Suprapubic skin (tissue), 4 donors: Measurements from ENCODE around the gene HNMT. TPM values are rescaled to one million over a fixed set of nuclear protein-coding genes. Genes with fewer than 3 reads are reported as not detected.
A peak's percentile ranks its signal among the peaks of the same experiment; 100 is the strongest.
"Not testable (repeated sequence)": the region's sequence is repeated elsewhere in the genome, so short reads cannot be mapped to it uniquely, and the experiment has no call there.

Experiments
- DNase-seq, 2 donors: peaks; one replicate each; pipeline ENCODE4 v3.0.0-alpha.2; 2019; ENCODE audit warnings: low spot score in 2 of 2
- H3K27ac ChIP-seq: fragments of 200-600 bp; sonication (generic); one replicate; pipeline ENCODE4 v1.5.1; 2019
- H3K27me3 ChIP-seq: fragments of 200-600 bp; sonication (generic); one replicate; pipeline ENCODE4 v1.5.1; 2019
- H3K36me3 ChIP-seq: fragments of 200-600 bp; sonication (generic); one replicate; pipeline ENCODE4 v1.5.1; 2019
- H3K4me1 ChIP-seq: fragments of 200-600 bp; sonication (generic); one replicate; pipeline ENCODE4 v1.5.1; 2019
- H3K4me3 ChIP-seq: fragments of 200-600 bp; sonication (generic); one replicate; pipeline ENCODE4 v1.5.1; 2019; ENCODE audit warnings: mild to moderate bottlenecking
- H3K9me3 ChIP-seq: fragments of 200-600 bp; sonication (generic); one replicate; pipeline ENCODE4 v1.5.1; 2019
- EP300 ChIP-seq: sonication (generic); formaldehyde crosslinking; IDR thresholded peaks from one replicate; pipeline ENCODE4 v1.6.1; 2017; ENCODE audit warnings: antibody characterized with exemption
- POLR2A ChIP-seq, 2 donors: fragments of 450-650 bp; IDR thresholded peaks; one replicate each; pipeline ENCODE4 v1.6.1; 2017; ENCODE audit warnings: antibody characterized with exemption in 2 of 2, mild to moderate bottlenecking in 2 of 2, moderate library complexity in 2 of 2
- POLR2AphosphoS5 ChIP-seq, 3 donors: sonication (generic); formaldehyde crosslinking; IDR thresholded peaks; one replicate each; pipeline ENCODE4 v1.6.1; 2017; ENCODE audit warnings: antibody characterized with exemption in 3 of 3
- WGBS: methylation state at CpG from one replicate; pipeline ENCODE4 v1.1.5; 2018; 5-methylcytosine and 5-hydroxymethylcytosine counted together
- total RNA-seq, 4 donors: library from RNA; depleted of rRNA; stranded (reverse); fragments of >200 nt; gene quantifications; one replicate each; pipeline ENCODE4 v1.1.0, GENCODE V29; 2016
- TF ChIP-seq, protein P1 (sequence below), 2 donors: fragments of 200-600 bp in 1 of 2; fragments of 450-650 bp in 1 of 2; sonication (generic) in 1 of 2; IDR thresholded peaks; one replicate each; pipeline ENCODE4 v1.5.1; 2016 to 2019; ENCODE audit warnings: antibody characterized with exemption in 2 of 2, mild to moderate bottlenecking in 1 of 2, moderate library complexity in 1 of 2

Gene HNMT
- total RNA-seq, 4 donors from 2014 or later = 16.7 to 28.5 (median 19.9) TPM

DNA sequence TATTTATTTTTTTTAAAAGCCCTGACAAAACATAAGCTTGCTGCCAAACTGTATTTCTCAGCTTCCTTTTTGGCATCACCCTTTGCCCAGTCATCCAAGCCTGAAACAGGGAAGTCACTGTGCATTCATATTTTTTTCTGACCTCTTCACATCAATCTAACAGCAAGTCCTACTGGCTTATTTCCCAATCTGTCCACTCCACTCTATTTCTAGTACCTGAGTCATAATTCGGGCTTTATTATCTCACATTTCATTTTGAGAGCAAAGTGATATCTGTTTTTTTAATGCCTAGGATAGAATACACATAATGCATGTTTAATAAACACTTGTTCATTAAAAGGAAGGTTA, 5.1 kb downstream of the HNMT start:
- H3K27ac ChIP-seq = peak overlapping the region; percentile 28
- no peaks in the 10 kb centered on the region for H3K36me3 ChIP-seq
- H3K9me3 ChIP-seq = no peaks in the 10 kb centered on the region
- H3K4me1 ChIP-seq = peaks cover 32% of the 10 kb centered on the region
- TF ChIP-seq, protein P1, sequence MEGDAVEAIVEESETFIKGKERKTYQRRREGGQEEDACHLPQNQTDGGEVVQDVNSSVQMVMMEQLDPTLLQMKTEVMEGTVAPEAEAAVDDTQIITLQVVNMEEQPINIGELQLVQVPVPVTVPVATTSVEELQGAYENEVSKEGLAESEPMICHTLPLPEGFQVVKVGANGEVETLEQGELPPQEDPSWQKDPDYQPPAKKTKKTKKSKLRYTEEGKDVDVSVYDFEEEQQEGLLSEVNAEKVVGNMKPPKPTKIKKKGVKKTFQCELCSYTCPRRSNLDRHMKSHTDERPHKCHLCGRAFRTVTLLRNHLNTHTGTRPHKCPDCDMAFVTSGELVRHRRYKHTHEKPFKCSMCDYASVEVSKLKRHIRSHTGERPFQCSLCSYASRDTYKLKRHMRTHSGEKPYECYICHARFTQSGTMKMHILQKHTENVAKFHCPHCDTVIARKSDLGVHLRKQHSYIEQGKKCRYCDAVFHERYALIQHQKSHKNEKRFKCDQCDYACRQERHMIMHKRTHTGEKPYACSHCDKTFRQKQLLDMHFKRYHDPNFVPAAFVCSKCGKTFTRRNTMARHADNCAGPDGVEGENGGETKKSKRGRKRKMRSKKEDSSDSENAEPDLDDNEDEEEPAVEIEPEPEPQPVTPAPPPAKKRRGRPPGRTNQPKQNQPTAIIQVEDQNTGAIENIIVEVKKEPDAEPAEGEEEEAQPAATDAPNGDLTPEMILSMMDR (IDR thresholded peaks at IDR 0.05) = no peak
- TF ChIP-seq EP300 (no peak), POLR2AphosphoS5 (IDR thresholded peaks at IDR 0.05) (no peak), POLR2A (IDR thresholded peaks at IDR 0.05) (no peak)
- no peaks in the 10 kb centered on the region for H3K27me3 ChIP-seq
- WGBS = 9% methylated on average over 1 of the region's 1 CpG
- no peak overlapping the region for H3K4me3 ChIP-seq
- DNase-seq = no peak

DNA sequence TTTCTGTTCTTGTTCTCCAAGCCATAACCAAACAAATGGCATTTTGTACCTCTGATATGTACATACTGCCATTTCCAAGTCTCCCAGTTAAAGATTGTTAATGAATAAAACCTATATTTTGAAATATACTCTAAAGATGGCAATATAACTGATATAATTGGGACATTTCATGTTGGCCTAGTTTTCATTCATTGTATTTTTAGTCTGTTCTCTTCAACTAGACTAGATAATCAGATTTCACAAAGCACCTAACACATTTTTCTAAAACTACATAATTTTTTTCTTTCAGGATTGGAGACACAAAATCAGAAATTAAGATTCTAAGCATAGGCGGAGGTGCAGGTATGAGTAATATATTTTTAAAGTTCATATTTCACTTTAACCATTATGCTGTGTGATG, 5.6 kb downstream of the HNMT start:
- TF ChIP-seq POLR2A (IDR thresholded peaks at IDR 0.05) = no peak
- TF ChIP-seq, protein P1 (IDR thresholded peaks at IDR 0.05) = no peak
- no peak for TF ChIP-seq EP300
- TF ChIP-seq POLR2AphosphoS5 (IDR thresholded peaks at IDR 0.05) = no peak
- Histone ChIP-seq H3K4me1 (peaks cover 33% of the 10 kb centered on the region), H3K9me3 (no peaks in the 10 kb centered on the region), H3K4me3 (no peak overlapping the region), H3K27ac (peak overlapping the region; percentile 28), H3K27me3 (no peaks in the 10 kb centered on the region), H3K36me3 (no peaks in the 10 kb centered on the region)
- WGBS = 100% methylated on average over 1 of the region's 1 CpG
- DNase-seq = no peak

DNA sequence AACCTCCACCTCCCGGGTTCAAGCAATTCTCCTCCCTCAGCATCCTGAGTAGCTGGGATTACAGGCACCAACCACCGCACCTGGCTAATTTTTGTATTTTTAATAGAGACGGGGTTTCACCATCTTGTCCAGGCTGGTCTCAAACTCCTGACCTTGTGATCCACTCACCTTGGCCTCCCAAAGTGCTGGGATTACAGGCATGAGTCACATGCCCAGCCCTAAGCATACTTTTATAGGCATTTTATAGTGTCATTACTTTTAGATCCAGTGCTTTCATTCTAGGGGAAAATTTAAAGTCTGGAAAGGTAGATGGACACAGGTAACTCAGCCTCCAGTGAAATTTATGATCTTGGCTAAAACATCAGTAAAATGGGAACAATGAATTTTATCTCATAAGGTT, 7.0 kb downstream of the HNMT start:
- not testable (repeated sequence) for H3K27me3 ChIP-seq, H3K9me3 ChIP-seq, H3K36me3 ChIP-seq, H3K4me3 ChIP-seq, DNase-seq, H3K27ac ChIP-seq
- H3K4me1 ChIP-seq = peaks cover 40% of the 10 kb centered on the region
- 94% methylated on average over 3 of the region's 3 CpGs for WGBS

DNA sequence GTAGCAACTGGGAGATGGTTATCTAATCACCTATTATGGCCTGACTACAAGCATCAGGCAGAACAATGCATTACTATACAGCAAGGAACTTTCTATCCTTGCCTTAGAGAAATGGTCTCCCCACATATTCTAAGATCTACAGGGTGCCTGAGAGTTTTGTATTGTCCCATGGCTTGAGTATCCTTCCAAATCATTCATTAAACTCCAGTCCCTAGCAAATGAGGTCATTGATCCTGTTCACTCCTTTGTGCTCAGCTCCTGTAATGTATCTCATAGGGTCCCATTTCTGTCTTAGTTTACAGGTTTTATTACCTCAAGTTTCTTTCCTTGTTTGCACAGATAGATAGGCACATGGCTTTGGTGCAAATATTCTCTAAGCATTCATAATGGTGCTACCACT, 9.0 kb downstream of the HNMT start:
- no peak for DNase-seq
- TF ChIP-seq POLR2AphosphoS5 (IDR thresholded peaks at IDR 0.05) (no peak), POLR2A (IDR thresholded peaks at IDR 0.05) (no peak), EP300 (no peak)
- TF ChIP-seq, protein P1 (IDR thresholded peaks at IDR 0.05) = no peak

DNA sequence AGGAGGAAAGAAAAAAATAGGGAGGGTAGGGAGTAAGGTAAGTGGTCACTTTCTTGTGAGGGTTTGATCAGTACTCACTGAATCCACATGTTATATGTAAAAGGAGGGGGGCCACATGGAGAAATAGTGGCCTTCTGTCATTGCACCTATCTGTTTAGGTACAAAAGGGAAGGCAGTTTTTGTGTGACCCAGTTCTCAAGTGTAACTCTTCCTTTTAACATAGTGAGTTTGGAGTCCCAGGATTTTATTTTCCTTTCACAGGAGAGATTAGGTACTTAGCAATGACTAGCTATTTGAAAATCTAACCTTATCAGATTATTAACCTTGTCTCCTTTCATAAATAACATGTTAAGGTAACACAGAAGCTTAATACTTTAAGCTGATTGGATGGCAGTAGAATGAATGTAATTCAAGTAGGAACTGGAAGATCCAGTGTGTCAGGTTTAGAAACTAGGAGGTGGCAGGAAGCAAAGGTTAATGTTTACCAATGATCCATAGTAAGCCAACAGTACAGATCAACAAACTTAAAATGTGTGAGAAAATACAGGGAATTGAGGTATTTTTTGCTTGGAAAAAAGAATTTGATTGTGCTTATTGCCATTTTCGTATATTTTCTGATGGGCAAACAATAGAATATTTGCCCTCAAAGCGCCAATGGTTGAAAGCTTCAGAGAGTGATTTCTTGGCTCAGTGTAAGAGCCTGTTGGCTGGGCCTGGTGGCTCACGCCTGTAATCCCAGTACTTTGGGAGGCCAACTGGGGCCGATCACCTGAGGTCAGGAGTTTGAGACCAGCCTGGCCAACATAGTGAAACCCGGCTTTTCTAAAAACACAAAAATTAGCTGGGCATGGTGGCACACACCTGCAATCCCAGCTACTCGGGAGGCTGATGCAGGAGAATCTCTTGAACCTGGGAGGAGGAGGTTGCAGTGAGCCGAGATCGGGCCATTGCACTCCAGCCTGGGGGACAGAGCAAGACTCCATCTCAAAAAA, 11.3 kb downstream of the HNMT start:
- Histone ChIP-seq H3K36me3 (no peaks in the 10 kb centered on the region), H3K9me3 (no peaks in the 10 kb centered on the region), H3K27ac (peak overlapping the region; percentile 84), H3K4me3 (no peak overlapping the region), H3K27me3 (no peaks in the 10 kb centered on the region), H3K4me1 (peaks cover 39% of the 10 kb centered on the region)
- DNase-seq = no peak
- 66% methylated on average over 8 of the region's 8 CpGs for WGBS
- no peak for TF ChIP-seq POLR2A (IDR thresholded peaks at IDR 0.05)
- TF ChIP-seq EP300 = no peak
- no peak for TF ChIP-seq POLR2AphosphoS5 (IDR thresholded peaks at IDR 0.05)

More for the DNA sequence above, 9.0 kb downstream of the HNMT start:
- no peaks in the 10 kb centered on the region for H3K9me3 ChIP-seq
- H3K4me3 ChIP-seq = no peak overlapping the region
- H3K27ac ChIP-seq = no peak overlapping the region
- no peaks in the 10 kb centered on the region for H3K27me3 ChIP-seq
- no peaks in the 10 kb centered on the region for H3K36me3 ChIP-seq
- H3K4me1 ChIP-seq = peaks cover 51% of the 10 kb centered on the region

DNA sequence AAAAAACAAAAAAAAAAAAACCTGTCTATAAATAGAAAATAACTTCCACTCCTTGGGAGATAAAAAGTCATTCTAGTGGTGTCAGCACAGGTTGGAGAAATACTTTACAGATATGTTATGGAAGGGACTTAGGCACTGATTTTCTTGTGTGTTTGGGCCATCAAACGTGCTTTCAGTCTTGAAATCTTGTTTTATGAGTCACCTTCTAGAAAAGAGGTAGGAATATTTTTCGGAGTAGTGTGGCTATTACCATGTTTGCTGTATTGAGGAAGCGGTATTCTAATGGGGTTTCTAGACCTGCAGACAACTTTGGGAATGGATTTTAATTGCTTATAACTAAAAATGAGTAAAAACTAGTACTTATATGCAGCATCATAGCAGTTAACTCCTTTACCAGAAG, 12.0 kb downstream of the HNMT start:
- Histone ChIP-seq H3K27ac (peak overlapping the region; percentile 84), H3K27me3 (no peaks in the 10 kb centered on the region), H3K36me3 (no peaks in the 10 kb centered on the region), H3K4me3 (no peak overlapping the region), H3K4me1 (peaks cover 46% of the 10 kb centered on the region), H3K9me3 (no peaks in the 10 kb centered on the region)
- 68% methylated on average over 3 of the region's 3 CpGs for WGBS
- DNase-seq = no peak
- TF ChIP-seq POLR2A (IDR thresholded peaks at IDR 0.05) (no peak), EP300 (no peak), POLR2AphosphoS5 (IDR thresholded peaks at IDR 0.05) (no peak)
- TF ChIP-seq, protein P1 (IDR thresholded peaks at IDR 0.05) = no peak
